Endothelial cell (in vitro differentiated cells): ENCODE data around the gene GRM8. TPM values are rescaled to one million over a fixed set of nuclear protein-coding genes. Genes with fewer than 3 reads are reported as not detected.
A peak's percentile ranks its signal among the peaks of the same experiment; 100 is the strongest.

ENCODE experiments used
- DNase-seq: peaks from one replicate; pipeline ENCODE4 v3.0.0; 2021; ENCODE audit warnings: low spot score
- H3K27ac Mint-ChIP-seq: one replicate; pipeline ENCODE4 v1.8.0; 2021; ENCODE audit warnings: mixed read lengths, inconsistent platforms; ENCODE audit not compliant: unreplicated experiment
- H3K27me3 Mint-ChIP-seq: one replicate; pipeline ENCODE4 v1.8.0; 2021; ENCODE audit warnings: mild to moderate bottlenecking, moderate library complexity, mixed read lengths, inconsistent platforms; ENCODE audit not compliant: unreplicated experiment
- H3K36me3 Mint-ChIP-seq: one replicate; pipeline ENCODE4 v1.8.0; 2021; ENCODE audit warnings: mild to moderate bottlenecking, low read depth, mixed read lengths, inconsistent platforms; ENCODE audit not compliant: unreplicated experiment
- H3K4me1 Mint-ChIP-seq: one replicate; pipeline ENCODE4 v1.8.0; 2021; ENCODE audit warnings: mild to moderate bottlenecking, mixed read lengths, inconsistent platforms; ENCODE audit not compliant: unreplicated experiment
- H3K4me3 Mint-ChIP-seq: one replicate; pipeline ENCODE4 v1.8.0; 2021; ENCODE audit warnings: mild to moderate bottlenecking, mixed read lengths, inconsistent platforms; ENCODE audit not compliant: unreplicated experiment
- H3K9me3 Mint-ChIP-seq: one replicate; pipeline ENCODE4 v1.8.0; 2021; ENCODE audit warnings: mixed read lengths, inconsistent platforms; ENCODE audit not compliant: unreplicated experiment
- total RNA-seq: library from RNA; stranded (reverse); fragmentation: NEBNext Ultra II Directional; extraction: Animal tissue kit (Norgen Biotek cat#: 25700); gene quantifications from one replicate; pipeline ENCODE4 v1.2.1, GENCODE V29; 2021; ENCODE audit not compliant: unreplicated experiment
- TF ChIP-seq, protein P1 (sequence below): fragments of 200-600 bp; sonication (generic); IDR thresholded peaks from one replicate; pipeline ENCODE4 v1.5.0; 2021; ENCODE audit warnings: antibody characterized with exemption; ENCODE audit not compliant: unreplicated experiment

GRM8 gene
- total RNA-seq, 1 donor from 2014 or later, result 1.5 TPM

DNA sequence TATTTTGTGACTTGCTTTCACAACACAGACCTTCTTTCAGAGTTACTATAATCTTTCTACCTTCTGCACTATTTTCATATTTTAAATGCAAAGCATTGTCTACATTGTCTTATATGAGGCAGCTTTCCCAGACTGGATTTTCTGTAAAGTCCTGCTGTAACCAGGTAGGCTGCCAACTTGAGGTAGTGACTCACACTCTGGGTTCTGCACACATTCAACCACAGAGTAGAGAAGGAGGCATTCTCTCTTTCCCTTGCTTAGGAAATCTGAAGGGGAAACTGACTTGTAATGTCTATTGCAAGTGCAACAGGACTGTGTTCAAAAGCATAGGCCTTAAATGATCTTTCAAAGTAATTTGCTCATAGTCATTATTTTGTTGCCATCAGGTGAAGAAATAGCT, 461.4 kb downstream of the GRM8 start:
- TF ChIP-seq, protein P1, sequence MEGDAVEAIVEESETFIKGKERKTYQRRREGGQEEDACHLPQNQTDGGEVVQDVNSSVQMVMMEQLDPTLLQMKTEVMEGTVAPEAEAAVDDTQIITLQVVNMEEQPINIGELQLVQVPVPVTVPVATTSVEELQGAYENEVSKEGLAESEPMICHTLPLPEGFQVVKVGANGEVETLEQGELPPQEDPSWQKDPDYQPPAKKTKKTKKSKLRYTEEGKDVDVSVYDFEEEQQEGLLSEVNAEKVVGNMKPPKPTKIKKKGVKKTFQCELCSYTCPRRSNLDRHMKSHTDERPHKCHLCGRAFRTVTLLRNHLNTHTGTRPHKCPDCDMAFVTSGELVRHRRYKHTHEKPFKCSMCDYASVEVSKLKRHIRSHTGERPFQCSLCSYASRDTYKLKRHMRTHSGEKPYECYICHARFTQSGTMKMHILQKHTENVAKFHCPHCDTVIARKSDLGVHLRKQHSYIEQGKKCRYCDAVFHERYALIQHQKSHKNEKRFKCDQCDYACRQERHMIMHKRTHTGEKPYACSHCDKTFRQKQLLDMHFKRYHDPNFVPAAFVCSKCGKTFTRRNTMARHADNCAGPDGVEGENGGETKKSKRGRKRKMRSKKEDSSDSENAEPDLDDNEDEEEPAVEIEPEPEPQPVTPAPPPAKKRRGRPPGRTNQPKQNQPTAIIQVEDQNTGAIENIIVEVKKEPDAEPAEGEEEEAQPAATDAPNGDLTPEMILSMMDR, result no peak
- Mint-ChIP-seq H3K27me3 (peaks cover 2% of the 10 kb centered on the region), H3K36me3 (no peaks in the 10 kb centered on the region), H3K4me3 (no peak overlapping the region), H3K4me1 (no peaks in the 10 kb centered on the region), H3K9me3 (no peaks in the 10 kb centered on the region), H3K27ac (no peak overlapping the region)
- no peak for DNase-seq

DNA sequence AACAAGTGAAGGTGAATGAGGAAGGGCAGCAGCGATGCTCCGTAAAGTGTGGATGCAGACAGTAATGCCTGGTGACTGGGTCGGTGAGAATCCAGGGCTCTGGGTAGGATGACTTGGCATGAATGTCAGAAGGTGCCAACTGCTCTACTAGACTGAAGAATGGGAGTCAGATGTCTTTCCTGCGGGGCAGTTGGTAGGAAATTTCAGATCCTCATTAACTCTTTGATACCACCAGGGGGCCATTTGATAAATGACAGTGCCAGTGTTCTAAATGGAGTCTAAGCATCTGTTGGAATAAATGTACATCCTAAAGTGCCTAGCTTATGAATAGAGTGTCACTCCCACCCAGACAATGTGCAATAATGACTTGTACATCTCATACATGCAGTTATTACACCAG, 462.0 kb downstream of the GRM8 start:
- Mint-ChIP-seq H3K27ac (no peak overlapping the region), H3K27me3 (peaks cover 2% of the 10 kb centered on the region), H3K36me3 (no peaks in the 10 kb centered on the region), H3K9me3 (no peaks in the 10 kb centered on the region), H3K4me1 (no peaks in the 10 kb centered on the region), H3K4me3 (no peak overlapping the region)
- no peak for DNase-seq
- TF ChIP-seq, protein P1, result peak; percentile 63

DNA sequence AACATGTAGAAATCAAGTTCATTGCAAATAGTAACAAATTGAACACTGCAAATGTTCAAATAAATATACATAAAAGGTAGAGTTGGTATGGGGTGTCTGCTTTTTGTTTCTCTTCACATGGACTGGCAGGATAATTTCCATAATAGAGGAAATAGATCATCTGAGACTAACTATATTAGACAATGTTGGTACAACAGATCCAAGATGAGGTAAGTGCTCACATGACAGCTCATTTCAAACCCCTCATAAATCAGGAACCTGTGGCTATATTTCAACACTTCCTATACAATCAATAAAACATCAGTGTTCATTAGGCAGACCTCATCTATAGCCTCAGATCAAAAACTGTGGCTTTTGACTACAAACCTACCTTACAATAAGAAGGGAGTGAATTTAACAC, 469.1 kb downstream of the GRM8 start:
- Mint-ChIP-seq H3K27me3 (peaks cover 1% of the 10 kb centered on the region), H3K36me3 (no peaks in the 10 kb centered on the region)

DNA sequence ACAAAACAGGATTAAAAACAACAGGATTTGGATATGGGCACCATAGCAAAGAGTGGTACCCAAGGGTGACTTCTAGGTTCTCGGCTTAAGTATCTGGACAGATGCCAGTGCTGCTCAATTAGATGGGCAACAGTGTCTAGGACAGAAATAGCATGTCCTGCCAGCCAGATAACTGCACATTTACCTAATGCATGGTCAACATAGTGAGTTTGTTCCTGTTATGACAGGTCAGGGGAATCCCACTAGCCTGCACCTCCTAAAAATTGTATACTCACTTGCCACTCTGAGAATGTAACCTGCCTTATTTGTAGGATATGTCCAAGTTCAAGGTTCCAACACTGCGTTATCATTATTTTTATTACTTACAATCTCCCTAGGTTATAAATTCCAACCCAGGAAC, 471.7 kb downstream of the GRM8 start:
- TF ChIP-seq, protein P1, result no peak
- Mint-ChIP-seq H3K4me1 (no peaks in the 10 kb centered on the region), H3K36me3 (no peaks in the 10 kb centered on the region), H3K27me3 (peaks cover 1% of the 10 kb centered on the region), H3K9me3 (no peaks in the 10 kb centered on the region), H3K4me3 (no peak overlapping the region), H3K27ac (no peak overlapping the region)
- DNase-seq, result no peak

More for the DNA sequence above, 469.1 kb downstream of the GRM8 start:
- Mint-ChIP-seq H3K9me3 (no peaks in the 10 kb centered on the region), H3K4me1 (no peaks in the 10 kb centered on the region), H3K4me3 (no peak overlapping the region), H3K27ac (no peak overlapping the region)
- no peak for DNase-seq
- TF ChIP-seq, protein P1, result no peak

DNA sequence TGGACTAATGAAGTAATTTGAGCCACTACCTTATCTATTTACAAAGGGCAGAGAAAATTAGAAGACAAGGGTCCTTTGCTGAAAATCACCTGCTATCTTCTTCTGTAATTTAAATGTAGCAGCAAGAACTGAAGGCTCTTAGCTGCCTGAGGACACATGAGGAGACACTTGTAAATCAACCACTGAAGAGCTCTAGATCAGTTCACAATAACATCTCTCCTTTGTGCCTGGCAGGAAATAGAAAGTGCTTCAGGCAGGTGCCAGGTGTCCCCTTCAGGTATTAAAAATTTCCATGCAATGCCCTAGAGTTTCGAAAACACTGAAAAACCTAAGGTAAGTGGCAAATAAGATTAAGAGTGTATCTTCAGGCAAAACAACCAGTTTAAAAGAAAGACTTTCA, 474.6 kb downstream of the GRM8 start:
- H3K4me1 Mint-ChIP-seq, result no peaks in the 10 kb centered on the region
- no peak overlapping the region for H3K27ac Mint-ChIP-seq
- peaks cover 1% of the 10 kb centered on the region for H3K27me3 Mint-ChIP-seq
- DNase-seq, result no peak
- no peak overlapping the region for H3K4me3 Mint-ChIP-seq
- no peaks in the 10 kb centered on the region for H3K36me3 Mint-ChIP-seq
- H3K9me3 Mint-ChIP-seq, result no peaks in the 10 kb centered on the region
- TF ChIP-seq, protein P1, result no peak
